IMR-90 (cell line): ENCODE results near the gene MFNG. TPM values are rescaled to one million over a fixed set of nuclear protein-coding genes. Genes with fewer than 3 reads are reported as not detected.
A peak's percentile ranks its signal among the peaks of the same experiment; 100 is the strongest.

Experiments
- ATAC-seq: fragments of 200-7000 bp; cut with Tn5 transposase; 2 replicates; pipeline ENCODE4 v1.9.1; 2020; ENCODE audit warnings: low read depth, mild to moderate bottlenecking, moderate library complexity
- BruUV-seq: library from RNA; stranded (reverse); fragments of 400-500 nt; replicated peaks from 2 replicates; lab custom pipeline; 2021; lab: Mats Ljungman, UMichigan
- CTCF ChIA-PET: fragments of 300-600 bp; formaldehyde crosslinking; extraction: SDS; loops from one replicate; lab custom pipeline; 2021; ENCODE audit warnings: antibody characterized with exemption; lab: Yijun Ruan, JAX
- POLR2A ChIA-PET: fragments of 300-600 bp; sonication (Branson Sonifier 250); formaldehyde crosslinking; loops from one replicate; lab custom pipeline; 2022; ENCODE audit warnings: antibody characterized with exemption; ENCODE audit not compliant: unreplicated experiment; lab: Charles Lee
- DNase-seq: peaks from one replicate; pipeline ENCODE4 v3.0.0; 2013
- H2AFZ ChIP-seq: replicated peaks from 2 replicates; pipeline ENCODE3; 2013; ENCODE audit warnings: low read length, mild to moderate bottlenecking; ENCODE audit not compliant: poor library complexity
- H2AK5ac ChIP-seq: 2 replicates; pipeline ENCODE4 v1.6.1; 2013; ENCODE audit warnings: low read depth, low read length, inconsistent platforms
- H2AK9ac ChIP-seq: replicated peaks from 2 replicates; pipeline ENCODE3; 2013; ENCODE audit warnings: mild to moderate bottlenecking, low read depth, low read length, moderate library complexity; ENCODE audit not compliant: poor library complexity
- H2BK120ac ChIP-seq: 2 replicates; pipeline ENCODE4 v1.6.1; 2013; ENCODE audit warnings: low read depth, low read length, inconsistent platforms
- H2BK15ac ChIP-seq: 3 replicates; pipeline ENCODE4 v1.6.1; 2013; ENCODE audit warnings: low read depth, low read length, inconsistent platforms
- H2BK20ac ChIP-seq: 2 replicates; pipeline ENCODE4 v1.6.1; 2013; ENCODE audit warnings: low read depth, mild to moderate bottlenecking, inconsistent platforms, low read length, moderate library complexity
- H2BK5ac ChIP-seq: 2 replicates; pipeline ENCODE4 v1.6.1; 2013; ENCODE audit warnings: mild to moderate bottlenecking, low read depth, low read length, inconsistent platforms; ENCODE audit not compliant: poor library complexity, severe bottlenecking
- H3K14ac ChIP-seq: replicated peaks from 2 replicates; pipeline ENCODE4 v1.6.1; 2013; ENCODE audit warnings: low read depth, low read length, inconsistent platforms
- H3K18ac ChIP-seq: 2 replicates; pipeline ENCODE4 v1.6.1; 2013; ENCODE audit warnings: low read depth, low read length, control low read depth
- H3K23ac ChIP-seq: 2 replicates; pipeline ENCODE4 v1.6.1; 2013; ENCODE audit warnings: low read depth, low read length, inconsistent platforms
- H3K27ac ChIP-seq: 2 replicates; pipeline ENCODE4 v1.5.1; 2013; ENCODE audit warnings: mild to moderate bottlenecking, control low read depth, low read length; ENCODE audit not compliant: insufficient read depth
- H3K27me3 ChIP-seq: 2 replicates; pipeline ENCODE4 v1.6.1; 2013; ENCODE audit warnings: low read length; ENCODE audit not compliant: control insufficient read depth, insufficient read depth
- H3K36me3 ChIP-seq: 2 replicates; pipeline ENCODE4 v1.6.1; 2013; ENCODE audit warnings: low read length, mixed read lengths; ENCODE audit not compliant: control insufficient read depth, insufficient read depth
- H3K4ac ChIP-seq: 2 replicates; pipeline ENCODE4 v1.6.1; 2013; ENCODE audit warnings: low read depth, low read length, inconsistent platforms
- H3K4me1 ChIP-seq: 2 replicates; pipeline ENCODE4 v1.6.1; 2013; ENCODE audit warnings: low read length, mixed read lengths; ENCODE audit not compliant: control insufficient read depth, insufficient read depth
- H3K4me2 ChIP-seq: 2 replicates; pipeline ENCODE4 v1.6.1; 2013; ENCODE audit warnings: low read depth, mild to moderate bottlenecking, control low read depth, low read length, moderate library complexity
- H3K4me3 ChIP-seq: 2 replicates; pipeline ENCODE4 v1.5.1; 2013; ENCODE audit warnings: low read depth, mild to moderate bottlenecking, control low read depth, low read length, moderate library complexity; ENCODE audit not compliant: insufficient read depth
- H3K56ac ChIP-seq: 2 replicates; pipeline ENCODE4 v1.6.1; 2013; ENCODE audit warnings: low read length, inconsistent platforms; ENCODE audit not compliant: insufficient read depth; ENCODE audit errors: extremely low read depth
- H3K79me1 ChIP-seq, 2 experiments: 2 replicates each; pipeline ENCODE4 v1.6.1; 2013; ENCODE audit warnings: low read length in 2 of 2, inconsistent platforms in 1 of 2, low read depth in 1 of 2
- H3K9ac ChIP-seq: 2 replicates; pipeline ENCODE4 v1.6.1; 2013; ENCODE audit warnings: low read depth, low read length, control low read depth
- H3K9me1 ChIP-seq: 2 replicates; pipeline ENCODE4 v1.6.1; 2013; ENCODE audit warnings: low read length, inconsistent platforms; ENCODE audit not compliant: insufficient read depth
- H3K9me3 ChIP-seq: 2 replicates; pipeline ENCODE4 v1.6.1; 2013; ENCODE audit warnings: low read length; ENCODE audit not compliant: control insufficient read depth, insufficient read depth
- H4K20me1 ChIP-seq: 2 replicates; pipeline ENCODE4 v1.6.1; 2013; ENCODE audit warnings: low read length, inconsistent platforms; ENCODE audit not compliant: insufficient read depth
- H4K5ac ChIP-seq: 2 replicates; pipeline ENCODE4 v1.6.1; 2013; ENCODE audit warnings: mild to moderate bottlenecking, low read depth, low read length, control low read depth
- H4K8ac ChIP-seq, 2 experiments: 2 replicates each; pipeline ENCODE4 v1.6.1; 2013; ENCODE audit warnings: low read depth in 2 of 2, low read length in 2 of 2, control low read depth in 1 of 2, inconsistent platforms in 1 of 2
- H4K91ac ChIP-seq: 2 replicates; pipeline ENCODE4 v1.6.1; 2013; ENCODE audit warnings: low read depth, low read length, inconsistent platforms; ENCODE audit not compliant: insufficient read depth
- BHLHE40 ChIP-seq: fragments of 150-350 bp; IDR thresholded peaks from 2 replicates; pipeline ENCODE4 v1.6.1; 2016; ENCODE audit warnings: mild to moderate bottlenecking, low read depth, low read length
- CEBPB ChIP-seq: IDR thresholded peaks from 2 replicates; pipeline ENCODE4 v1.6.1; 2012; ENCODE audit warnings: low read depth, low read length, improper control_type of control experiment
- CHD1 ChIP-seq: IDR thresholded peaks from 2 replicates; pipeline ENCODE4 v1.6.1; 2012; ENCODE audit warnings: low read depth, low read length, improper control_type of control experiment
- ELK1 ChIP-seq: fragments of 150-350 bp; IDR thresholded peaks from 2 replicates; pipeline ENCODE4 v1.6.1; 2016; ENCODE audit warnings: low read depth, mild to moderate bottlenecking, low read length, moderate library complexity, borderline replicate concordance
- FOS ChIP-seq: fragments of 150-350 bp; IDR thresholded peaks from 2 replicates; pipeline ENCODE4 v1.6.1; 2016; ENCODE audit warnings: low read depth, low read length
- MAFK ChIP-seq: IDR thresholded peaks from 2 replicates; pipeline ENCODE4 v1.6.1; 2012; ENCODE audit warnings: low read depth, low read length, improper control_type of control experiment
- MAZ ChIP-seq: IDR thresholded peaks from 2 replicates; pipeline ENCODE4 v1.6.1; 2012; ENCODE audit warnings: low read depth, mild to moderate bottlenecking, low read length, improper control_type of control experiment, moderate library complexity, borderline replicate concordance
- MXI1 ChIP-seq: IDR thresholded peaks from 2 replicates; pipeline ENCODE4 v1.6.1; 2012; ENCODE audit warnings: low read depth, mild to moderate bottlenecking, low read length, moderate library complexity, borderline replicate concordance
- NFE2L2 ChIP-seq: fragments of 150-350 bp; IDR thresholded peaks from 2 replicates; pipeline ENCODE4 v1.6.1; 2016; ENCODE audit warnings: low read depth, mild to moderate bottlenecking, low read length
- POLR2A ChIP-seq: IDR thresholded peaks from 2 replicates; pipeline ENCODE4 v1.6.1; 2012; ENCODE audit warnings: mild to moderate bottlenecking, low read depth, low read length
- RAD21 ChIP-seq: IDR thresholded peaks from 2 replicates; pipeline ENCODE4 v1.6.1; 2012; ENCODE audit warnings: low read length, improper control_type of control experiment
- RCOR1 ChIP-seq: IDR thresholded peaks from 2 replicates; pipeline ENCODE4 v1.6.1; 2012; ENCODE audit warnings: mild to moderate bottlenecking, low read length, improper control_type of control experiment; ENCODE audit not compliant: insufficient replicate concordance
- RFX5 ChIP-seq: IDR thresholded peaks from 2 replicates; pipeline ENCODE4 v1.8.0; 2012; ENCODE audit warnings: low read depth, mild to moderate bottlenecking, low read length, moderate library complexity
- SMC3 ChIP-seq: fragments of 150-350 bp; IDR thresholded peaks from 2 replicates; pipeline ENCODE4 v1.6.1; 2016; ENCODE audit warnings: low read depth, mild to moderate bottlenecking, antibody characterized with exemption, low read length, moderate library complexity
- USF2 ChIP-seq: fragments of 150-350 bp; IDR thresholded peaks from 2 replicates; pipeline ENCODE4 v1.6.1; 2017; ENCODE audit warnings: mild to moderate bottlenecking, antibody characterized with exemption, low read length, low read depth
- WGBS, 2 experiments: methylation state at CpG; one replicate each; pipeline versions ENCODE4 v1.1.5 to v1.1.7; 2013; ENCODE audit warnings: missing lambda C conversion rate in 2 of 2; ENCODE audit not compliant: insufficient read length in 1 of 2; ENCODE audit errors: extremely low coverage in 2 of 2; 5-methylcytosine and 5-hydroxymethylcytosine counted together
- dilution Hi-C: fragments of 300-500 bp; cut with HindIII; formaldehyde crosslinking; loops from one replicate; pipeline ENCODE4 v1.14.3; 2018; ENCODE audit warnings: low sequenced_read_pairs; ENCODE audit not compliant: unreplicated experiment
- in situ Hi-C: fragments of 300-500 bp; cut with MboI; formaldehyde crosslinking; loops from 3 replicates; pipeline ENCODE4 v1.14.3; 2019; ENCODE audit warnings: low sequenced_read_pairs, inconsistent platforms, mixed read lengths
- intact Hi-C: fragments of 100-400 bp; cut with micrococcal nuclease; formaldehyde crosslinking; loops from 2 replicates; pipeline ENCODE4 v1.10.0; 2022
- polyA plus RNA-seq, 3 experiments: library from polyadenylated mRNA; depleted of rRNA; stranded (reverse); fragments of >200 nt; gene quantifications; 2 replicates each; pipeline ENCODE4 v1.2.3, GENCODE V29; 2012; ENCODE audit warnings: low replicate concordance in 1 of 3
- total RNA-seq: library from RNA; depleted of rRNA; stranded (reverse); fragments of >200 nt; gene quantifications from 2 replicates; pipeline ENCODE4 v1.2.3, GENCODE V29; 2012
- TF ChIP-seq, protein P1 (sequence below): conservative IDR thresholded peaks from 2 replicates; pipeline ENCODE4 v1.5.1; 2012; ENCODE audit warnings: mild to moderate bottlenecking, low read depth, low read length, improper control_type of control experiment

MFNG gene
- total and polyA plus RNA-seq, 2 of the 4 experiments (the other 2 are of a cell fraction): 0.15 TPM; not detected in 1

DNA sequence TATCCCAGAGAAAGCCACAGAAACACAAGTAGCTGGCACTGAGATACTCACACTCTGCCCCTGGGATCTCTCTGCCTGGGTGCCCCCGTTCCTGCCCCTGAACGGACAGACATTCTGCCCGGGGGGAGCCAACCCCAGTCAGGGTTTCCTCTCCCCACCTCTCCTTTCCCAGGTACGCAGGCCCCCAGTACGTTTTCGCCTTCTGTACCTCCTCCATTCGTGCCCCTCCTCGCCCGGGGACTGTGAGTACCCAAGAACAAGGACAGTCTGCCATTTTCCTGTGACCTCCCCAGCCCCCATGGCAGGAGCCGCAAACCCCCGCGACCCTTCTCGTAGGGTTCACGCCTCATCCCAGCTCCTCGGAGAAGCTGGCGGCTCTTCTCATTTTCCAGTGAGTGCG, 29.8 kb downstream of the MFNG start:
- peak overlapping the region; percentile 89 for H2BK120ac ChIP-seq
- peak overlapping the region; percentile 55; the same call in 1 of the 2 replicates for H4K5ac ChIP-seq
- H2AK5ac ChIP-seq: peak overlapping the region; percentile 65
- TF ChIP-seq NFE2L2: no peak
- no peak for TF ChIP-seq MXI1
- TF ChIP-seq CEBPB: no peak
- TF ChIP-seq SMC3: no peak
- no peak for TF ChIP-seq MAZ
- no peak for TF ChIP-seq MAFK
- no peak for TF ChIP-seq BHLHE40
- TF ChIP-seq ELK1: no peak
- TF ChIP-seq RFX5: no peak
- TF ChIP-seq RAD21: no peak
- TF ChIP-seq, protein P1, sequence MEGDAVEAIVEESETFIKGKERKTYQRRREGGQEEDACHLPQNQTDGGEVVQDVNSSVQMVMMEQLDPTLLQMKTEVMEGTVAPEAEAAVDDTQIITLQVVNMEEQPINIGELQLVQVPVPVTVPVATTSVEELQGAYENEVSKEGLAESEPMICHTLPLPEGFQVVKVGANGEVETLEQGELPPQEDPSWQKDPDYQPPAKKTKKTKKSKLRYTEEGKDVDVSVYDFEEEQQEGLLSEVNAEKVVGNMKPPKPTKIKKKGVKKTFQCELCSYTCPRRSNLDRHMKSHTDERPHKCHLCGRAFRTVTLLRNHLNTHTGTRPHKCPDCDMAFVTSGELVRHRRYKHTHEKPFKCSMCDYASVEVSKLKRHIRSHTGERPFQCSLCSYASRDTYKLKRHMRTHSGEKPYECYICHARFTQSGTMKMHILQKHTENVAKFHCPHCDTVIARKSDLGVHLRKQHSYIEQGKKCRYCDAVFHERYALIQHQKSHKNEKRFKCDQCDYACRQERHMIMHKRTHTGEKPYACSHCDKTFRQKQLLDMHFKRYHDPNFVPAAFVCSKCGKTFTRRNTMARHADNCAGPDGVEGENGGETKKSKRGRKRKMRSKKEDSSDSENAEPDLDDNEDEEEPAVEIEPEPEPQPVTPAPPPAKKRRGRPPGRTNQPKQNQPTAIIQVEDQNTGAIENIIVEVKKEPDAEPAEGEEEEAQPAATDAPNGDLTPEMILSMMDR: no peak
- no peak for TF ChIP-seq POLR2A
- no peak for TF ChIP-seq CHD1
- TF ChIP-seq USF2: no peak
- TF ChIP-seq RCOR1: no peak
- TF ChIP-seq FOS: no peak
- H3K4me3 ChIP-seq: no peak overlapping the region
- H3K4ac ChIP-seq: peak overlapping the region; percentile 90
- ATAC-seq (no peak), DNase-seq (no peak)
- ChIA-PET POLR2A (no interaction called here), CTCF (interaction anchor here (0.6 to 1.2 kb wide), 4 partner anchors 27 to 140 kb away, joined by 3 read pairs; no protein-coding TSS in a partner anchor)
- H3K36me3 ChIP-seq: no peaks in the 10 kb centered on the region
- BruUV-seq: no TSS peak
- dilution Hi-C loops: no loop called here
- peak overlapping the region; percentile 79; the same call in 1 of the 2 replicates for H3K23ac ChIP-seq
- H4K8ac ChIP-seq: peak overlapping the region; percentile 10 to 20; a peak in 2 of 4 replicates
- no peak overlapping the region for H2AK9ac ChIP-seq
- H3K4me1 ChIP-seq: peaks cover 17% of the 10 kb centered on the region
- peaks cover 14% of the 10 kb centered on the region for H3K9me1 ChIP-seq
- intact Hi-C loops: loop anchor here (2.0 to 5.0 kb wide), 2 partner anchors 190 to 379 kb away; no protein-coding TSS in a partner anchor
- peaks cover 4% of the 10 kb centered on the region; the same call in 1 of the 2 replicates for H3K27me3 ChIP-seq
- no peak overlapping the region for H3K9ac ChIP-seq
- peak overlapping the region; percentile 24 for H2AFZ ChIP-seq
- H3K9me3 ChIP-seq: no peaks in the 10 kb centered on the region
- H2BK20ac ChIP-seq: peak overlapping the region; percentile 90
- H4K20me1 ChIP-seq: no peaks in the 10 kb centered on the region
- H3K18ac ChIP-seq: peak overlapping the region; percentile 66; the same call in 1 of the 2 replicates
- H3K4me2 ChIP-seq: no peak overlapping the region
- in situ Hi-C loops: loop anchor here (5.0 kb wide), 1 partner anchor 139 kb away; no protein-coding TSS in a partner anchor
- H3K56ac ChIP-seq: no peak overlapping the region
- peak overlapping the region; percentile 87 for H4K91ac ChIP-seq
- H3K27ac ChIP-seq: no peak overlapping the region; the same call in 1 of the 2 replicates
- H3K14ac ChIP-seq: peak overlapping the region; percentile 92
- WGBS, 2 experiments: 92% methylated on average over 6 of the region's 17 CpGs; no CpG with 5 or more reads in 1 of the 2 experiments
- H3K79me1 ChIP-seq: peaks cover 0 to 3% of the 10 kb centered on the region in 2 experiments; a peak in 1 of 4 replicates
- peak overlapping the region; percentile 63; the same call in 2 of the 3 replicates for H2BK15ac ChIP-seq
- H2BK5ac ChIP-seq: peak overlapping the region; percentile 25
